ENCODE results near the gene DENND1A.

DNA sequence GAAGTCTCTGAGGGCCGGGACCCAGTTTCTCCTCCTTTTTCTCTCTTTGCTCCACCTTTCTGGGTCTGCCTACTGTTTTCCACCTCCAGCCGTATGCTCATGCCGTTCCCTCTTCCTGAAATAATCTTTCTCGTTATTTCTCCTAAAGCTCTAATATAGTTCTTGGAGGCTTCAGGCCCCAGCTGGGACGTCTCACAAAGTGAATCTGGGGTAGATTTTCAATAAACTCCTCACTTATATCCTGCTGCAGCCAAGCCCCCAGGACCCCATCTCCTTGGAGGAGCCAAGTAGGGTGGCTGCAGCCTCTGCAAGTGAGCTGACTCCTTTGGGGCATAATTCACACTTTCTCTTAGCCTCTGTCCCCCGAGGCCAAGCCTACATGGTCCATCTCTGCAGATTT is 588.1 kb downstream of the DENND1A start:
- TF ChIP-seq, protein P1, sequence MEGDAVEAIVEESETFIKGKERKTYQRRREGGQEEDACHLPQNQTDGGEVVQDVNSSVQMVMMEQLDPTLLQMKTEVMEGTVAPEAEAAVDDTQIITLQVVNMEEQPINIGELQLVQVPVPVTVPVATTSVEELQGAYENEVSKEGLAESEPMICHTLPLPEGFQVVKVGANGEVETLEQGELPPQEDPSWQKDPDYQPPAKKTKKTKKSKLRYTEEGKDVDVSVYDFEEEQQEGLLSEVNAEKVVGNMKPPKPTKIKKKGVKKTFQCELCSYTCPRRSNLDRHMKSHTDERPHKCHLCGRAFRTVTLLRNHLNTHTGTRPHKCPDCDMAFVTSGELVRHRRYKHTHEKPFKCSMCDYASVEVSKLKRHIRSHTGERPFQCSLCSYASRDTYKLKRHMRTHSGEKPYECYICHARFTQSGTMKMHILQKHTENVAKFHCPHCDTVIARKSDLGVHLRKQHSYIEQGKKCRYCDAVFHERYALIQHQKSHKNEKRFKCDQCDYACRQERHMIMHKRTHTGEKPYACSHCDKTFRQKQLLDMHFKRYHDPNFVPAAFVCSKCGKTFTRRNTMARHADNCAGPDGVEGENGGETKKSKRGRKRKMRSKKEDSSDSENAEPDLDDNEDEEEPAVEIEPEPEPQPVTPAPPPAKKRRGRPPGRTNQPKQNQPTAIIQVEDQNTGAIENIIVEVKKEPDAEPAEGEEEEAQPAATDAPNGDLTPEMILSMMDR (conservative IDR thresholded peaks at IDR 0.05; ENCODE audit: low read length), result no peak
- TF ChIP-seq EZH2phosphoT487 (IDR thresholded peaks at IDR 0.05; ENCODE audit: borderline replicate concordance), result no peak
